ENCODE results near the gene CEP72. TPM values are rescaled to one million over a fixed set of nuclear protein-coding genes. Genes with fewer than 3 reads are reported as not detected.

The CEP72 gene
- polyA plus RNA-seq, 1 of the 3 experiments (the other 2 are of a cell fraction), result 4.4 TPM

- TF ChIP-seq NRF1 (IDR thresholded peaks at IDR 0.05; ENCODE audit: low read depth, low read length), result no peak
- no peak for TF ChIP-seq EZH2phosphoT487 (IDR thresholded peaks at IDR 0.05; ENCODE audit: borderline replicate concordance, low read depth)
- TF ChIP-seq ELF1 (IDR thresholded peaks at IDR 0.05), result no peak
Measured at GRCh38 chr5:673831-674629, 61.9 kb downstream of the CEP72 start (continued).

GRCh38 chr5:674630-675011 lies 62.5 kb downstream of the CEP72 start:
- no peak overlapping the region for H2AFZ ChIP-seq (ENCODE audit: low read depth)
- no peaks in the 10 kb centered on the region for H3K36me3 ChIP-seq (replicated peaks in 1 of 2; ENCODE audit: control insufficient read depth in 1 of 2, insufficient read depth in 2 of 2, low read length in 1 of 2)
- WGBS (ENCODE audit: low lambda C conversion rate), result no CpG with 5 or more reads among the region's 7 CpGs
- H3F3A ChIP-seq (replicated peaks; ENCODE audit: insufficient read depth), result no peaks in the 10 kb centered on the region
- no peaks in the 10 kb centered on the region for H3K9me2 ChIP-seq
- H4K20me1 ChIP-seq (ENCODE audit: insufficient read depth), result 0 out of 2 replicates have a peak, but pooled peaks cover 3% of the 10 kb centered on the region
- no peaks in the 10 kb centered on the region for H3K27me3 ChIP-seq (ENCODE audit: insufficient read depth)
- H3K9ac ChIP-seq, result no peak overlapping the region
- peaks cover 12 to 23% of the 10 kb centered on the region in 2 experiments; a peak in 2 of 4 replicates for H3K4me1 ChIP-seq (ENCODE audit: control insufficient read depth in 1 of 2, insufficient read depth in 2 of 2, low read depth in 1 of 2, low read length in 1 of 2)
- H3K4me2 ChIP-seq, result no peak overlapping the region
- no peak overlapping the region for H3K27ac ChIP-seq (ENCODE audit: low read depth in 2 of 2, low read length in 1 of 2)
- POLR2A ChIA-PET, result no interaction called here
- no peaks in the 10 kb centered on the region for H3K9me3 ChIP-seq
- DNase-seq, result no peak
- CTCF ChIA-PET, result interaction anchor here (7.2 kb wide), 1 partner anchor 229 kb away, joined by 88 read pairs; no protein-coding TSS in a partner anchor
- no peaks in the 10 kb centered on the region for H3K79me2 ChIP-seq (ENCODE audit: insufficient read depth)
- no peak overlapping the region for H3K4me3 ChIP-seq (ENCODE audit: low read depth in 2 of 2, low read length in 1 of 2)
- TF ChIP-seq MEF2A (IDR thresholded peaks at IDR 0.05; ENCODE audit: borderline replicate concordance, low read depth), result no peak
- no peak for TF ChIP-seq FOXM1 (IDR thresholded peaks at IDR 0.05; ENCODE audit: low read depth)
- TF ChIP-seq USF1 (IDR thresholded peaks at IDR 0.05; ENCODE audit: borderline replicate concordance, low read depth), result no peak
- no peak for TF ChIP-seq ZBTB33 (IDR thresholded peaks at IDR 0.05; ENCODE audit: borderline replicate concordance, low read depth)
- no peak for TF ChIP-seq NFIC (IDR thresholded peaks at IDR 0.05; ENCODE audit: borderline replicate concordance)
- no peak for TF ChIP-seq FOSL2 (IDR thresholded peaks at IDR 0.05; ENCODE audit: borderline replicate concordance, low read depth)
- no peak for TF ChIP-seq NRF1 (IDR thresholded peaks at IDR 0.05; ENCODE audit: low read depth, low read length)
- no peak for TF ChIP-seq USF2 (IDR thresholded peaks at IDR 0.05; ENCODE audit: borderline replicate concordance, low read depth, low read length)
- TF ChIP-seq POLR2AphosphoS5 (IDR thresholded peaks at IDR 0.05; ENCODE audit: low read depth, low read length), result no peak
- TF ChIP-seq RFX5 (IDR thresholded peaks at IDR 0.05; ENCODE audit: low read length), result no peak
- TF ChIP-seq JUND (IDR thresholded peaks at IDR 0.05), result no peak
- no peak for TF ChIP-seq SMC3 (IDR thresholded peaks at IDR 0.05; ENCODE audit: low read depth, low read length)
- no peak for TF ChIP-seq TAF1 (IDR thresholded peaks at IDR 0.05; ENCODE audit: borderline replicate concordance, low read depth, low read length)
- TF ChIP-seq GABPA (IDR thresholded peaks at IDR 0.05; ENCODE audit: low read depth), result no peak
- TF ChIP-seq EZH2phosphoT487 (IDR thresholded peaks at IDR 0.05; ENCODE audit: borderline replicate concordance, low read depth), result no peak

Data from SK-N-SH (cell line).